H1 (cell line): ENCODE results near the gene MFSD2B. TPM values are rescaled to one million over a fixed set of nuclear protein-coding genes. Genes with fewer than 3 reads are reported as not detected.
A peak's percentile ranks its signal among the peaks of the same experiment; 100 is the strongest.

Experiments
- CTCF ChIA-PET: fragments of 300-600 bp; sonication (Branson Sonifier 250); formaldehyde crosslinking; loops from one replicate; lab custom pipeline; 2021; ENCODE audit not compliant: partially characterized antibody; lab: Charles Lee
- POLR2A ChIA-PET: fragments of 300-600 bp; sonication (Branson Sonifier 250); formaldehyde crosslinking; loops from one replicate; lab custom pipeline; 2021; ENCODE audit warnings: inconsistent platforms; ENCODE audit not compliant: partially characterized antibody; lab: Charles Lee
- DNase-seq, 2 experiments: peaks; one replicate each; pipeline versions ENCODE4 v3.0.0 to v3.0.0-alpha.2; 2010 to 2022; ENCODE audit warnings: low spot score in 2 of 2, low read depth in 1 of 2, mixed read lengths in 1 of 2
- FAIRE-seq: peaks from 2 replicates; lab custom pipeline; 2011; peaks lifted over from hg19 to GRCh38; lab: Jason Lieb, UNC
- H2AFZ ChIP-seq: 2 replicates; pipeline ENCODE4 v1.8.1; 2012; ENCODE audit warnings: low read length, inconsistent platforms
- H2AK5ac ChIP-seq: 2 replicates; pipeline ENCODE4 v1.6.1; 2013; ENCODE audit warnings: low read depth, low read length
- H2BK120ac ChIP-seq: replicated peaks from 2 replicates; pipeline ENCODE3; 2013; ENCODE audit warnings: low read depth, low read length, inconsistent platforms
- H2BK12ac ChIP-seq: 2 replicates; pipeline ENCODE4 v1.6.1; 2013; ENCODE audit warnings: low read depth, low read length
- H2BK15ac ChIP-seq: 2 replicates; pipeline ENCODE4 v1.6.1; 2013; ENCODE audit warnings: low read length
- H2BK20ac ChIP-seq: 2 replicates; pipeline ENCODE4 v1.6.1; 2013; ENCODE audit warnings: low read length
- H2BK5ac ChIP-seq: 2 replicates; pipeline ENCODE4 v1.6.1; 2013; ENCODE audit warnings: low read depth, low read length
- H3K14ac ChIP-seq: 2 replicates; pipeline ENCODE4 v1.6.1; 2013; ENCODE audit warnings: inconsistent platforms; ENCODE audit not compliant: insufficient read length
- H3K18ac ChIP-seq: 2 replicates; pipeline ENCODE4 v1.6.1; 2013; ENCODE audit warnings: low read length; ENCODE audit errors: extremely low read depth
- H3K23ac ChIP-seq: 2 replicates; pipeline ENCODE4 v1.6.1; 2013; ENCODE audit warnings: inconsistent platforms; ENCODE audit not compliant: insufficient read length
- H3K23me2 ChIP-seq: 2 replicates; pipeline ENCODE4 v1.6.1; 2013; ENCODE audit warnings: low read depth, low read length
- H3K27ac ChIP-seq: 2 replicates; pipeline ENCODE4 v1.6.1; 2011; ENCODE audit warnings: low read depth, low read length, inconsistent platforms
- H3K27me3 ChIP-seq, 4 experiments: replicated peaks in 1 of 4; 1 replicate in 1 of 4; 2 replicates in 3 of 4; pipeline versions ENCODE4 v1.6.1 to v1.8.1; 2011 to 2013; ENCODE audit warnings: low read length in 3 of 4, mild to moderate bottlenecking in 3 of 4, inconsistent platforms in 2 of 4, mixed read lengths in 2 of 4, moderate library complexity in 1 of 4; ENCODE audit not compliant: control insufficient read depth in 3 of 4, insufficient read depth in 3 of 4; ENCODE audit errors: extremely low read depth in 1 of 4
- H3K36me3 ChIP-seq, 4 experiments: 2 replicates each; pipeline versions ENCODE4 v1.6.1 to v1.8.1; 2011 to 2013; ENCODE audit warnings: mild to moderate bottlenecking in 4 of 4, low read length in 3 of 4, moderate library complexity in 2 of 4, control low read depth in 1 of 4, inconsistent platforms in 1 of 4; ENCODE audit not compliant: insufficient read depth in 4 of 4, control insufficient read depth in 2 of 4
- H3K4ac ChIP-seq: replicated peaks from 2 replicates; pipeline ENCODE3; 2013; ENCODE audit warnings: low read length, low read depth, mixed read lengths, inconsistent platforms; ENCODE audit not compliant: insufficient read length
- H3K4me1 ChIP-seq, 4 experiments: replicated peaks in 1 of 4; 1 replicate in 1 of 4; 2 replicates in 3 of 4; pipeline versions ENCODE4 v1.6.1 to v1.8.1; 2011 to 2013; ENCODE audit warnings: low read length in 3 of 4, inconsistent platforms in 2 of 4, mixed read lengths in 1 of 4; ENCODE audit not compliant: insufficient read depth in 4 of 4, control insufficient read depth in 3 of 4
- H3K4me2 ChIP-seq, 2 experiments: 2 replicates each; pipeline versions ENCODE4 v1.6.1 to v1.8.1; 2011 to 2013; ENCODE audit warnings: low read depth in 2 of 2, low read length in 2 of 2, control low read depth in 1 of 2, inconsistent platforms in 1 of 2, mild to moderate bottlenecking in 1 of 2; ENCODE audit not compliant: insufficient read depth in 1 of 2
- H3K4me3 ChIP-seq, 4 experiments: fragments of 200-600, 300-600 bp in 1 of 4; sonication (generic), shearing (Covaris generic), sonication (Bioruptor Twin) in 1 of 4; 2 replicates each; pipeline versions ENCODE4 v1.5.1 to v1.8.1; 2011 to 2016; ENCODE audit warnings: low read length in 4 of 4, low read depth in 3 of 4, control low read depth in 2 of 4, inconsistent platforms in 2 of 4, mild to moderate bottlenecking in 2 of 4, mixed read lengths in 1 of 4, moderate library complexity in 1 of 4; ENCODE audit not compliant: insufficient read depth in 2 of 4; ENCODE audit errors: extremely low read depth in 1 of 4
- H3K56ac ChIP-seq: replicated peaks from 2 replicates; pipeline ENCODE3; 2013; ENCODE audit warnings: low read depth, mild to moderate bottlenecking, mixed read lengths, low read length, inconsistent platforms; ENCODE audit not compliant: insufficient read length
- H3K79me1 ChIP-seq: 2 replicates; pipeline ENCODE4 v1.6.1; 2013; ENCODE audit warnings: low read depth, low read length, control low read depth
- H3K79me2 ChIP-seq, 2 experiments: 2 replicates each; pipeline versions ENCODE4 v1.6.1 to v1.8.1; 2012 to 2013; ENCODE audit warnings: low read length in 2 of 2, mild to moderate bottlenecking in 2 of 2, inconsistent platforms in 1 of 2; ENCODE audit not compliant: insufficient read depth in 2 of 2, control insufficient read depth in 1 of 2
- H3K9ac ChIP-seq, 4 experiments: replicated peaks in 1 of 4; 1 replicate in 1 of 4; 2 replicates in 3 of 4; pipeline versions ENCODE4 v1.6.1 to v1.8.1; 2011 to 2013; ENCODE audit warnings: low read depth in 3 of 4, low read length in 3 of 4, control low read depth in 2 of 4, mild to moderate bottlenecking in 2 of 4, moderate library complexity in 2 of 4, inconsistent platforms in 1 of 4; ENCODE audit errors: extremely low read depth in 1 of 4
- H3K9me3 ChIP-seq, 2 experiments: 2 replicates each; pipeline versions ENCODE4 v1.6.1 to v1.8.1; 2012 to 2013; ENCODE audit warnings: mild to moderate bottlenecking in 2 of 2, moderate library complexity in 2 of 2, control low read depth in 1 of 2, inconsistent platforms in 1 of 2, low read depth in 1 of 2, low read length in 1 of 2, mixed read lengths in 1 of 2; ENCODE audit not compliant: insufficient read depth in 2 of 2
- H4K20me1 ChIP-seq, 2 experiments: replicated peaks in 1 of 2; 2 replicates each; pipeline versions ENCODE3 to v1.8.1; 2011 to 2013; ENCODE audit warnings: inconsistent platforms in 2 of 2, low read length in 2 of 2, mild to moderate bottlenecking in 1 of 2; ENCODE audit not compliant: insufficient read depth in 2 of 2, control insufficient read depth in 1 of 2
- H4K5ac ChIP-seq: 2 replicates; pipeline ENCODE4 v1.6.1; 2013; ENCODE audit warnings: low read length, low read depth, mixed read lengths, inconsistent platforms; ENCODE audit not compliant: insufficient read length
- H4K8ac ChIP-seq: 2 replicates; pipeline ENCODE4 v1.8.0; 2013; ENCODE audit warnings: mild to moderate bottlenecking, moderate library complexity, low read length, inconsistent platforms; ENCODE audit not compliant: insufficient read depth; ENCODE audit errors: extremely low read depth
- H4K91ac ChIP-seq: replicated peaks from 2 replicates; pipeline ENCODE3; 2013; ENCODE audit warnings: low read length, mixed read lengths, inconsistent platforms; ENCODE audit not compliant: insufficient read length
- RFX5 ChIP-seq: IDR thresholded peaks from 2 replicates; pipeline ENCODE4 v1.6.1; 2011; ENCODE audit warnings: low read depth, low read length, improper control_type of control experiment, borderline replicate concordance
- WGBS, 2 experiments: shearing (Covaris generic) in 1 of 2; methylation state at CpG; one replicate each; pipeline versions ENCODE4 v1.1.6 to v1.1.7; 2013 to 2015; ENCODE audit warnings: low lambda C conversion rate in 2 of 2, mixed read lengths in 2 of 2, inconsistent platforms in 1 of 2, low coverage in 1 of 2, missing lambda C conversion rate in 1 of 2; ENCODE audit not compliant: insufficient replicate concordance in 2 of 2, insufficient coverage in 1 of 2, insufficient read length in 1 of 2; ENCODE audit errors: extremely low coverage in 1 of 2, missing lambda C conversion rate in 1 of 2; 5-methylcytosine and 5-hydroxymethylcytosine counted together
- polyA plus RNA-seq, 7 experiments: library from polyadenylated mRNA; depleted of rRNA in 3 of 7; stranded (reverse) in 5 of 7; unstranded in 2 of 7; fragments of >200 nt in 5 of 7; fragments of 200-250 nt in 2 of 7; gene quantifications; 1 replicate in 5 of 7; 2 replicates in 1 of 7; 4 replicates in 1 of 7; pipeline versions ENCODE4 v1.2.1 to v1.2.3, GENCODE V29; 2011 to 2013; ENCODE audit warnings: missing spikeins in 2 of 7, mixed read lengths in 2 of 7
- total RNA-seq: library from RNA; stranded (reverse); fragmentation: NEBNext Ultra II Directional; extraction: Animal tissue kit (Norgen Biotek cat#: 25700); gene quantifications from 2 replicates; pipeline ENCODE4 v1.2.1, GENCODE V29; 2021

The MFSD2B gene
- total and polyA plus RNA-seq, 2 of the 8 experiments (the other 6 are each of a cell fraction or from before 2014, with no cell fraction given) = 0.33 to 0.48 TPM

GRCh38 chr2:24024996-24025663 is 15.2 kb downstream of the MFSD2B start:
- no peaks in the 10 kb centered on the region for H4K20me1 ChIP-seq
- CTCF ChIA-PET = interaction anchor here (0.6 to 2.2 kb wide), 7 partner anchors 9 to 137 kb away, joined by 3 to 18 read pairs (median 5); partner anchors contain the start of genes ATAD2B and TP53I3
- H2BK12ac ChIP-seq = peak overlapping the region; percentile 96
- H3K18ac ChIP-seq = peak overlapping the region; percentile 80
- H3K23me2 ChIP-seq = no peaks in the 10 kb centered on the region
- peaks cover 8 to 29% (median 11%) of the 10 kb centered on the region in 4 experiments; a peak in 7 of 8 replicates for H3K36me3 ChIP-seq
- no peak for FAIRE-seq
- peak overlapping the region; percentile 83 for H3K4ac ChIP-seq
- H2BK5ac ChIP-seq = peak overlapping the region; percentile 97
- no peak overlapping the region for H3K23ac ChIP-seq
- no peaks in the 10 kb centered on the region for H3K27me3 ChIP-seq
- H3K56ac ChIP-seq = no peak overlapping the region
- no peak overlapping the region for H3K4me3 ChIP-seq
- TF ChIP-seq RFX5 = no peak
- H3K9ac ChIP-seq = no peak overlapping the region; a peak in 2 of 7 replicates
- peaks cover 6% of the 10 kb centered on the region; the same call in 1 of the 2 replicates for H3K79me1 ChIP-seq
- peak overlapping the region; percentile 82; the same call in 1 of the 2 replicates for H3K27ac ChIP-seq
- DNase-seq = no peak
- peak overlapping the region; percentile 68; the same call in 1 of the 2 replicates for H2BK20ac ChIP-seq
- H2BK15ac ChIP-seq = peak overlapping the region; percentile 98; the same call in 1 of the 2 replicates
- POLR2A ChIA-PET = interaction anchor here (0.6 to 3.4 kb wide), 9 partner anchors 12 to 105 kb away, joined by 3 to 18 read pairs (median 5); partner anchors contain the start of genes MFSD2B, SF3B6, TP53I3 and WDCP
- peak overlapping the region; percentile 44 for H2BK120ac ChIP-seq
- peak overlapping the region; percentile 54; the same call in 1 of the 2 replicates for H4K8ac ChIP-seq
- H3K4me1 ChIP-seq = peaks cover 12 to 28% (median 20%) of the 10 kb centered on the region in 4 experiments
- peak overlapping the region; percentile 95 for H4K91ac ChIP-seq
- no peak overlapping the region for H2AFZ ChIP-seq
- WGBS, 2 experiments = 87% methylated on average over 17 of the region's 17 CpGs; no CpG with 5 or more reads in 1 of the 2 experiments
- peak overlapping the region; percentile 42 for H4K5ac ChIP-seq
- H3K9me3 ChIP-seq = no peaks in the 10 kb centered on the region
- peak overlapping the region; percentile 99; the same call in 1 of the 2 replicates for H2AK5ac ChIP-seq
- H3K4me2 ChIP-seq = peak overlapping the region in 1 of 2 experiments; percentile 44; a peak in 1 of 4 replicates
- peaks cover 0 to 8% of the 10 kb centered on the region in 2 experiments; a peak in 1 of 4 replicates for H3K79me2 ChIP-seq
- no peak overlapping the region for H3K14ac ChIP-seq
